Nephron (organoid): ENCODE measurements around the gene CFAP126.
A peak's percentile ranks its signal among the peaks of the same experiment; 100 is the strongest.
"Not testable (repeated sequence)": the region's sequence is repeated elsewhere in the genome, so short reads cannot be mapped to it uniquely, and the experiment has no call there.

Experiments used
- H3K27ac Mint-ChIP-seq, 3 experiments: 2 replicates each; pipeline ENCODE4 v1.8.0; 2020; ENCODE audit warnings: mixed read lengths in 3 of 3, mild to moderate bottlenecking in 2 of 3, moderate library complexity in 1 of 3
- H3K27me3 Mint-ChIP-seq: 2 replicates; pipeline ENCODE4 v1.8.0; 2021; ENCODE audit warnings: low read depth, mild to moderate bottlenecking, moderate library complexity, mixed read lengths
- H3K36me3 Mint-ChIP-seq: 2 replicates; pipeline ENCODE4 v1.8.0; 2020; ENCODE audit warnings: low read depth, mixed read lengths
- H3K4me1 Mint-ChIP-seq: 2 replicates; pipeline ENCODE4 v1.8.0; 2020; ENCODE audit warnings: mixed read lengths
- H3K4me3 Mint-ChIP-seq, 3 experiments: 2 replicates each; pipeline ENCODE4 v1.8.0; 2020; ENCODE audit warnings: mild to moderate bottlenecking in 3 of 3, mixed read lengths in 3 of 3, moderate library complexity in 2 of 3
- H3K9me3 Mint-ChIP-seq: 2 replicates; pipeline ENCODE4 v1.8.0; 2020; ENCODE audit warnings: mixed read lengths
- CTCF ChIP-seq, 3 experiments: fragments of 200-600 bp; sonication (generic); IDR thresholded peaks; one replicate each; pipeline ENCODE4 v1.5.0; 2021; ENCODE audit warnings: antibody characterized with exemption in 3 of 3; ENCODE audit not compliant: unreplicated experiment in 3 of 3

The CFAP126 gene

GRCh38 chr1:161404051-161404597 is 36.4 kb upstream of the CFAP126 start:
- Mint-ChIP-seq H3K27ac (no peak overlapping the region), H3K36me3 (no peaks in the 10 kb centered on the region), H3K9me3 (no peaks in the 10 kb centered on the region), H3K4me3 (no peak overlapping the region), H3K27me3 (peaks cover 10% of the 10 kb centered on the region), H3K4me1 (peaks cover 18% of the 10 kb centered on the region)
- TF ChIP-seq CTCF (IDR thresholded peaks at IDR 0.05; ENCODE audit: unreplicated experiment in 3 of 3): no peak

DNA sequence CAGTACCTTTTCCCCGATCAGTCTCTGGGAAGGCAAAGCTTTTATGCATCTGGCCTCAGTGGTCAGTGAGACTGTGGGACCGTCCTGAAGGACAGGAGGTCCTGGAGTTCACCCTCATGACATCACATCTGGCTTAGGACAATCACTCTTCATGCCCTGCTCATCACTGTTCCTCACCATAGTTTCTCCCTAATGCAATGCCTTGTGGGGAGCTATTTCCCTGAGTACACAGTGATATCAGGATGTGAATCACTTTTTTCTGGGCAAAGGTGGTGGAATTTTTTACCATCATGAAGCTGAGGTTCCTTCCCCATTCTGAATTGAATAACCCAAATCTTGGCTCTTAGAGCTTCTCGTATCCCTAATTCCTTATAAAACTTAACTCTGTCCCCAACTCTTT is 34.8 kb upstream of the CFAP126 start:
- no peaks in the 10 kb centered on the region for H3K36me3 Mint-ChIP-seq
- no peak overlapping the region for H3K27ac Mint-ChIP-seq
- no peaks in the 10 kb centered on the region for H3K9me3 Mint-ChIP-seq
- peaks cover 15% of the 10 kb centered on the region for H3K4me1 Mint-ChIP-seq
- H3K4me3 Mint-ChIP-seq: peak overlapping the region; percentile 46 to 61 (median 59)
- H3K27me3 Mint-ChIP-seq: peaks cover 10% of the 10 kb centered on the region
- no peak for TF ChIP-seq CTCF (IDR thresholded peaks at IDR 0.05; ENCODE audit: unreplicated experiment in 3 of 3)

- TF ChIP-seq CTCF (IDR thresholded peaks at IDR 0.05; ENCODE audit: unreplicated experiment in 3 of 3): peak; percentile 43 to 55 (median 44)
- peaks cover 9% of the 10 kb centered on the region for H3K27me3 Mint-ChIP-seq
- H3K9me3 Mint-ChIP-seq: no peaks in the 10 kb centered on the region
- peak overlapping the region; percentile 93 to 96 (median 96) for H3K4me3 Mint-ChIP-seq
- H3K27ac Mint-ChIP-seq: peak overlapping the region; percentile 99 to 100 (median 100)
- H3K36me3 Mint-ChIP-seq: no peaks in the 10 kb centered on the region
- H3K4me1 Mint-ChIP-seq: peaks cover 15% of the 10 kb centered on the region
These were observed 31.8 kb upstream of the CFAP126 start for GRCh38 chr1:161399257-161399998.

- Mint-ChIP-seq H3K27ac (peak overlapping the region; percentile 99 to 100 (median 100)), H3K36me3 (no peaks in the 10 kb centered on the region), H3K27me3 (peaks cover 3% of the 10 kb centered on the region), H3K9me3 (no peaks in the 10 kb centered on the region), H3K4me3 (peak overlapping the region; percentile 93 to 96 (median 96)), H3K4me1 (peaks cover 15% of the 10 kb centered on the region)
- TF ChIP-seq CTCF (IDR thresholded peaks at IDR 0.05; ENCODE audit: unreplicated experiment in 3 of 3): no peak
These were observed 31.2 kb upstream of the CFAP126 start for GRCh38 chr1:161398900-161399256.

DNA sequence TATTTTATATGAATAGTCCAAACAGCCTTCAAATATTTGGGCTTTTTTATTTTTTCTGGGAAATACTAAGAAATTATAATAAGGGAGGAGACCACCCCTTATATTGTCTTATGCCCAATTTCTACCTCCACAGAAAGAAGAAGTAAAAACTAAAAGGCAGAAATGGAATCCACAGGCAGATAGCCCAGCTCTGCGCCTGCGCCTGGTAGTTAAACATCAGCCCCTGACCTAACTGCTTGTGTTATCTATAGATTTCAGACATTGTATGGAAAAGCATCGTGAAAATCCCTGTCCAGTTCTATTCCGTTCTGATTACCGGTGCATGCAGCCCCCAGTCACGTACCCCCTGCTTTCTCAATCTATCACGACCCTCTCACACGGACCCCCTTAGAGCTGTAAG is 29.4 kb upstream of the CFAP126 start:
- not testable (repeated sequence) for H3K9me3 Mint-ChIP-seq, H3K36me3 Mint-ChIP-seq, H3K27me3 Mint-ChIP-seq
- H3K4me3 Mint-ChIP-seq: peak overlapping the region in 2 of 3 experiments; percentile 64 to 76
- peaks cover 15% of the 10 kb centered on the region for H3K4me1 Mint-ChIP-seq
- peak overlapping the region; percentile 29 to 65 (median 35) for H3K27ac Mint-ChIP-seq

DNA sequence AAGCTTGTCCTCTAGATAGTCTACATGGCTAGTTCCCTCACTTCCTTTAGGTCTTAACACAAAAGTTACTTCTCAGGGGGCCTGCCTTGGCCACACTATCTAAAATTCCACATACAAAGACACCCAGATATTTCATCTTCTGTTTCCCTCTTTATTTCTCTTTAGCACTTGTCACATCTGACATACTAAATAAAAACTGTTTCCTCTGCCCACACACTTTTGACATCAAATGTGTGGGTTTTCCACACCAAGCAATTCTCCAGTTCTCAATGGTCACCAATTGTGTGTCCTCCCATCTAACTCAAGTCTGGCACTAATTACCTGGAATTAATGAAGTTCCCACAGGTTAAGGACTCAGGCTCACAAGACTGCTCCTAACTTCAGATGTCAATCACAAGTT is 25.5 kb upstream of the CFAP126 start:
- Mint-ChIP-seq H3K36me3 (peaks cover 7% of the 10 kb centered on the region), H3K4me1 (peaks cover 6% of the 10 kb centered on the region), H3K4me3 (peak overlapping the region; percentile 43 to 65 (median 56)), H3K27ac (no peak overlapping the region), H3K9me3 (no peaks in the 10 kb centered on the region), H3K27me3 (peaks cover 3% of the 10 kb centered on the region)
- no peak for TF ChIP-seq CTCF (IDR thresholded peaks at IDR 0.05; ENCODE audit: unreplicated experiment in 3 of 3)
